WERI-Rb-1 (cell line): ENCODE results near the gene ZNF77.
"Not testable (repeated sequence)": the region's sequence is repeated elsewhere in the genome, so short reads cannot be mapped to it uniquely, and the experiment has no call there.

Experiments
- DNase-seq: peaks from one replicate; pipeline ENCODE4 v3.0.0-alpha.2; 2020
- H3K27ac ChIP-seq: fragments of 250-450 bp; sonication (Bioruptor Pico); 2 replicates; pipeline ENCODE4 v1.5.1; 2020; ENCODE audit warnings: mild to moderate bottlenecking, moderate library complexity
- H3K27me3 ChIP-seq: fragments of 250-450 bp; sonication (Bioruptor Pico); 2 replicates; pipeline ENCODE4 v1.5.1; 2021; ENCODE audit warnings: mild to moderate bottlenecking, low read depth, moderate library complexity; ENCODE audit not compliant: insufficient read depth, severe bottlenecking
- H3K36me3 ChIP-seq: fragments of 250-450 bp; sonication (Bioruptor Pico); 2 replicates; pipeline ENCODE4 v1.5.1; 2020; ENCODE audit warnings: mild to moderate bottlenecking, moderate library complexity
- H3K4me3 ChIP-seq: 2 replicates; pipeline ENCODE4 v1.5.1; 2011; ENCODE audit warnings: low read depth, mild to moderate bottlenecking, control low read depth, low read length
- H3K9me3 ChIP-seq: fragments of 250-450 bp; sonication (Bioruptor Pico); 2 replicates; pipeline ENCODE4 v1.5.1; 2021; ENCODE audit warnings: mild to moderate bottlenecking, moderate library complexity; ENCODE audit not compliant: severe bottlenecking
- CTCF ChIP-seq: IDR thresholded peaks from 2 replicates; pipeline ENCODE4 v1.5.1; 2011; ENCODE audit warnings: low read depth, mild to moderate bottlenecking, control low read depth, inconsistent platforms, low read length

Gene ZNF77

GRCh38 chr19:2945575-2946184 lies 909 bp upstream of the ZNF77 start:
- Histone ChIP-seq H3K4me3 (peak overlapping the region; percentile 57), H3K36me3 (peaks cover 4% of the 10 kb centered on the region), H3K27ac (peak overlapping the region; percentile 91), H3K9me3 (no peaks in the 10 kb centered on the region), H3K27me3 (no peaks in the 10 kb centered on the region)
- no peak for DNase-seq
- TF ChIP-seq CTCF, result no peak

- Histone ChIP-seq H3K36me3 (peaks cover 7% of the 10 kb centered on the region), H3K27me3 (no peaks in the 10 kb centered on the region), H3K27ac (peak overlapping the region; percentile 80), H3K4me3 (peak overlapping the region; percentile 57), H3K9me3 (no peaks in the 10 kb centered on the region)
- no peak for TF ChIP-seq CTCF
- no peak for DNase-seq
Observed at GRCh38 chr19:2944403-2944774, 382 bp downstream of the ZNF77 start.

GRCh38 chr19:2942928-2943640 lies 1.7 kb downstream of the ZNF77 start:
- DNase-seq, result no peak
- Histone ChIP-seq H3K9me3 (no peaks in the 10 kb centered on the region), H3K27me3 (no peaks in the 10 kb centered on the region), H3K4me3 (no peak overlapping the region), H3K36me3 (peaks cover 13% of the 10 kb centered on the region), H3K27ac (no peak overlapping the region)
- TF ChIP-seq CTCF, result no peak

- not testable (repeated sequence) for H3K27ac ChIP-seq, H3K4me3 ChIP-seq, DNase-seq, H3K27me3 ChIP-seq
- peaks cover 19% of the 10 kb centered on the region for H3K9me3 ChIP-seq
- peaks cover 61% of the 10 kb centered on the region for H3K36me3 ChIP-seq
Observed at GRCh38 chr19:2935863-2936262, 8.9 kb downstream of the ZNF77 start.

GRCh38 chr19:2933490-2933910 lies 11.3 kb downstream of the ZNF77 start:
- DNase-seq, result no peak
- no peak for TF ChIP-seq CTCF
- H3K36me3 ChIP-seq, result peaks cover 60% of the 10 kb centered on the region
- H3K4me3 ChIP-seq, result no peak overlapping the region
- peaks cover 19% of the 10 kb centered on the region for H3K9me3 ChIP-seq
- no peak overlapping the region for H3K27ac ChIP-seq
- no peaks in the 10 kb centered on the region for H3K27me3 ChIP-seq

- H3K27ac ChIP-seq, result no peak overlapping the region
- peaks cover 5% of the 10 kb centered on the region for H3K36me3 ChIP-seq
- no peaks in the 10 kb centered on the region for H3K27me3 ChIP-seq
- TF ChIP-seq CTCF, result no peak
- H3K4me3 ChIP-seq, result no peak overlapping the region
- DNase-seq, result no peak
- H3K9me3 ChIP-seq, result no peaks in the 10 kb centered on the region
Observed at GRCh38 chr19:2927032-2927430, 17.7 kb downstream of the ZNF77 start.
